Fibroblast of lung (primary cell): ENCODE data around the gene TAB2. TPM values are rescaled to one million over a fixed set of nuclear protein-coding genes. Genes with fewer than 3 reads are reported as not detected.
A peak's percentile ranks its signal among the peaks of the same experiment; 100 is the strongest.

ENCODE experiments used
- DNase-seq, 2 donors: peaks; one replicate each; pipeline versions ENCODE4 v3.0.0 to v3.0.0-alpha.2; 2010; ENCODE audit warnings: low read depth in 2 of 2
- H2AFZ ChIP-seq: 2 replicates; pipeline ENCODE4 v1.5.1; 2012; ENCODE audit warnings: low read length, control low read depth, inconsistent platforms
- H3K27ac ChIP-seq: 2 replicates; pipeline ENCODE4 v1.5.1; 2011; ENCODE audit warnings: low read length, control low read depth; ENCODE audit not compliant: insufficient read depth
- H3K27me3 ChIP-seq: 2 replicates; pipeline ENCODE4 v1.5.1; 2011; ENCODE audit warnings: mild to moderate bottlenecking, low read length; ENCODE audit not compliant: control insufficient read depth, insufficient read depth
- H3K36me3 ChIP-seq: 2 replicates; pipeline ENCODE4 v1.5.1; 2011; ENCODE audit warnings: low read length; ENCODE audit not compliant: control insufficient read depth, insufficient read depth
- H3K4me1 ChIP-seq: 2 replicates; pipeline ENCODE4 v1.5.1; 2011; ENCODE audit warnings: low read length; ENCODE audit not compliant: control insufficient read depth, insufficient read depth; ENCODE audit errors: extremely low read depth
- H3K4me2 ChIP-seq: 2 replicates; pipeline ENCODE4 v1.5.1; 2011; ENCODE audit warnings: low read length, control low read depth; ENCODE audit not compliant: insufficient read depth; ENCODE audit errors: extremely low read depth
- H3K4me3 ChIP-seq, 4 experiments: fragments of 200-600 bp in 1 of 4; sonication (generic) in 1 of 4; replicated peaks in 1 of 4; 2 replicates each; pipeline ENCODE4 v1.5.1; 2011 to 2016; ENCODE audit warnings: low read length in 4 of 4, low read depth in 3 of 4, mild to moderate bottlenecking in 3 of 4, control low read depth in 2 of 4, inconsistent platforms in 1 of 4, mixed read lengths in 1 of 4; ENCODE audit not compliant: insufficient read depth in 1 of 4; ENCODE audit errors: control extremely low read depth in 1 of 4
- H3K79me2 ChIP-seq: 2 replicates; pipeline ENCODE4 v1.5.1; 2012; ENCODE audit warnings: mild to moderate bottlenecking, low read length, inconsistent platforms; ENCODE audit not compliant: control insufficient read depth, insufficient read depth
- H3K9ac ChIP-seq: 2 replicates; pipeline ENCODE4 v1.5.1; 2011; ENCODE audit warnings: mild to moderate bottlenecking, low read length, control low read depth; ENCODE audit not compliant: insufficient read depth
- H3K9me3 ChIP-seq: 2 replicates; pipeline ENCODE4 v1.5.1; 2012; ENCODE audit warnings: low read depth, low read length; ENCODE audit not compliant: control insufficient read depth, insufficient read depth
- H4K20me1 ChIP-seq: 2 replicates; pipeline ENCODE4 v1.5.1; 2011; ENCODE audit warnings: low read length; ENCODE audit not compliant: control insufficient read depth, insufficient read depth; ENCODE audit errors: extremely low read depth
- EZH2 ChIP-seq: IDR thresholded peaks from 2 replicates; pipeline ENCODE4 v1.5.1; 2012; ENCODE audit warnings: low read length, control low read depth, mild to moderate bottlenecking; ENCODE audit errors: missing control alignments
- polyA plus RNA-seq, 2 donors: library from polyadenylated mRNA; depleted of rRNA in 1 of 2; stranded (reverse) in 1 of 2; unstranded in 1 of 2; fragments of >200 nt; gene quantifications; 2 replicates each; pipeline ENCODE4 v1.2.1, GENCODE V29; 2011 to 2012; ENCODE audit warnings: missing spikeins in 1 of 2
- total RNA-seq: library from RNA; depleted of rRNA; stranded (reverse); fragments of >200 nt; gene quantifications from 2 replicates; pipeline ENCODE4 v1.2.1, GENCODE V29; 2014
- TF ChIP-seq, protein P1 (sequence below), 2 donors: IDR thresholded peaks in 1 of 2; conservative IDR thresholded peaks in 1 of 2; 1 replicate in 1 of 2; 2 replicates in 1 of 2; pipeline ENCODE4 v1.5.1; 2011 to 2012; ENCODE audit warnings: low read length in 2 of 2, control low read depth in 1 of 2, inconsistent platforms in 1 of 2, low read depth in 1 of 2, mild to moderate bottlenecking in 1 of 2

TAB2 gene
- total and polyA plus RNA-seq, 2 donors (not counting 1 experiment from before 2014, with no cell fraction given) = 27.2 to 49.7 TPM

DNA sequence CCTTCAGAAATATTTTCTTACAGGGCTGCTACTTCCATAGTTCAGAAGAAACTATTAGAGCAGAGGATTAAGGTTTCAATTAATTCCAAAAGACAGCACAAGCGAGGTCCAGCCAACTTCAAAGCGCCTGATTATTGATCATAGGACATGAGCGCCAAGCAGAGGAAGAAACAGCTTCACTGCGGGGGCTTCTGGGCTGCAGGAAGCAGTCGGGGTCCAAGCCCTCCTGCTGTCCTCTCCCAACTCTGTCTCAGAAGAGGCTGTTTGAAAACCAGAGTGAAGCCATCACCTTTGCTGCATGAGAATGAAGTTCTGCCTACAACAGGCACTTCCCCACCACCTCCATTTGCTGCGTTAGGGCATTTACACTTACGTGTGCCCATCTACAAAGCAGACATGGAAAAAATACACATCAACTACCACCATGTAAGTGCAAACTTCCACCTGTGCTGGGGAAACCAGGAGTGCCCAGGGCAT is 106.5 kb downstream of the TAB2 start:
- H3K4me3 ChIP-seq = no peak overlapping the region
- no peaks in the 10 kb centered on the region for H4K20me1 ChIP-seq
- H3K36me3 ChIP-seq = no peaks in the 10 kb centered on the region
- H3K4me2 ChIP-seq = no peak overlapping the region
- H3K79me2 ChIP-seq = no peaks in the 10 kb centered on the region
- H3K27me3 ChIP-seq = no peaks in the 10 kb centered on the region
- no peaks in the 10 kb centered on the region for H3K9me3 ChIP-seq
- TF ChIP-seq EZH2 = no peak
- TF ChIP-seq, protein P1, sequence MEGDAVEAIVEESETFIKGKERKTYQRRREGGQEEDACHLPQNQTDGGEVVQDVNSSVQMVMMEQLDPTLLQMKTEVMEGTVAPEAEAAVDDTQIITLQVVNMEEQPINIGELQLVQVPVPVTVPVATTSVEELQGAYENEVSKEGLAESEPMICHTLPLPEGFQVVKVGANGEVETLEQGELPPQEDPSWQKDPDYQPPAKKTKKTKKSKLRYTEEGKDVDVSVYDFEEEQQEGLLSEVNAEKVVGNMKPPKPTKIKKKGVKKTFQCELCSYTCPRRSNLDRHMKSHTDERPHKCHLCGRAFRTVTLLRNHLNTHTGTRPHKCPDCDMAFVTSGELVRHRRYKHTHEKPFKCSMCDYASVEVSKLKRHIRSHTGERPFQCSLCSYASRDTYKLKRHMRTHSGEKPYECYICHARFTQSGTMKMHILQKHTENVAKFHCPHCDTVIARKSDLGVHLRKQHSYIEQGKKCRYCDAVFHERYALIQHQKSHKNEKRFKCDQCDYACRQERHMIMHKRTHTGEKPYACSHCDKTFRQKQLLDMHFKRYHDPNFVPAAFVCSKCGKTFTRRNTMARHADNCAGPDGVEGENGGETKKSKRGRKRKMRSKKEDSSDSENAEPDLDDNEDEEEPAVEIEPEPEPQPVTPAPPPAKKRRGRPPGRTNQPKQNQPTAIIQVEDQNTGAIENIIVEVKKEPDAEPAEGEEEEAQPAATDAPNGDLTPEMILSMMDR (conservative IDR thresholded peaks at IDR 0.05 in 1 of 2, IDR thresholded peaks at IDR 0.05 in 1 of 2; ENCODE audit: low read depth in 1 of 2, low read length in 2 of 2) = no peak
- H3K27ac ChIP-seq = no peak overlapping the region
- H3K9ac ChIP-seq = no peak overlapping the region
- peak overlapping the region; percentile 56 for H2AFZ ChIP-seq
- H3K4me1 ChIP-seq = peaks cover 3% of the 10 kb centered on the region
- DNase-seq = no peak

DNA sequence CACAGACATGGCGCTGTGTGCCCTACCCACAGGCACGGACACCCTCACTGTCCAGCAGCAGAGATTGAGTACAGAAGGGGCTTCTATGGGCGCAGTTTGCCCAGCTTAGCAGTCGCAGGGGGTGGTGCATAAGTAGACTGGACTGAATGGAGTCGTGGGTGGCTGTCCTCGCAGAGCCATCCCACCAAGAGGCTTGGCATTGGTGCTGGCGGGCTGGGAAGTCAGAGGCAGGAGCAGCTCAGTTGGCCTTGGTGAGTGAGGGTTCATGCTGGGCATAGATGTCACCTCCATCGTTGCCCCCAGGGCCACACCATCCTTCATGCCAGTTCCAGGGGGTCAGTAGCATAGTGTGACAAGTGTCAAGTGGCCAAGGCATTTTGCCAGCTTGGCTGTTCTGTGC is 107.7 kb downstream of the TAB2 start:
- H3K9me3 ChIP-seq = no peaks in the 10 kb centered on the region
- no peaks in the 10 kb centered on the region for H3K79me2 ChIP-seq
- H3K27me3 ChIP-seq = no peaks in the 10 kb centered on the region
- peaks cover 3% of the 10 kb centered on the region for H3K4me1 ChIP-seq
- no peak overlapping the region for H2AFZ ChIP-seq
- no peak overlapping the region for H3K9ac ChIP-seq
- no peak overlapping the region for H3K27ac ChIP-seq
- no peak overlapping the region for H3K4me3 ChIP-seq
- no peaks in the 10 kb centered on the region for H3K36me3 ChIP-seq
- H4K20me1 ChIP-seq = no peaks in the 10 kb centered on the region
- no peak overlapping the region for H3K4me2 ChIP-seq
- TF ChIP-seq, protein P1 (conservative IDR thresholded peaks at IDR 0.05 in 1 of 2, IDR thresholded peaks at IDR 0.05 in 1 of 2; ENCODE audit: low read depth in 1 of 2, low read length in 2 of 2) = no peak
- no peak for TF ChIP-seq EZH2
- no peak for DNase-seq

DNA sequence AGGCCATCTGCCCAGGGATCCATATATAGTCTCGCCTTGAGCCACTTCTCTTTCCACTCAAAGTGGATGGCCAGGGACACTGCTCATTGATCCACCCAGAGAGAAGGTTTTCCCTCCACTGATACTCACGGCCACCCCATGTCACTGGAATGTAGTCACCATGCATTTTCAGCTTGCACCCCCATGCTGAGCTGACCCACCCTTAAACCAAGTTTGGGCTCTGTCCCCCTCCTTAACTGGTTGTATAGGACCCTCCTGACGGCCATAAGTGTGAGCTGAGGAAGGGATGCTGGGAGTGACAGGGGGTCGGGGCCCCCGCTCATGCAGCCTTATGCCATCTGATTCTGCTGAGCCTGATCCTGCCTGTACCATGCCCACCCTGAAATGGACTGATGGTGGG is 108.2 kb downstream of the TAB2 start:
- Histone ChIP-seq H3K4me2 (no peak overlapping the region), H3K4me1 (peaks cover 3% of the 10 kb centered on the region), H3K4me3 (no peak overlapping the region), H3K9me3 (no peaks in the 10 kb centered on the region), H3K79me2 (no peaks in the 10 kb centered on the region), H4K20me1 (no peaks in the 10 kb centered on the region), H3K36me3 (no peaks in the 10 kb centered on the region), H2AFZ (no peak overlapping the region), H3K9ac (no peak overlapping the region), H3K27ac (no peak overlapping the region), H3K27me3 (no peaks in the 10 kb centered on the region)
- DNase-seq = no peak
- TF ChIP-seq, protein P1 (conservative IDR thresholded peaks at IDR 0.05 in 1 of 2, IDR thresholded peaks at IDR 0.05 in 1 of 2; ENCODE audit: low read depth in 1 of 2, low read length in 2 of 2) = no peak
- TF ChIP-seq EZH2 = no peak
